Spleen (tissue), 11 donors: ENCODE results near the gene NBL1. TPM values are rescaled to one million over a fixed set of nuclear protein-coding genes. Genes with fewer than 3 reads are reported as not detected.

Experiments used
- DNase-seq: peaks from one replicate; pipeline ENCODE4 v3.0.0-alpha.2; 2020
- H3K27ac ChIP-seq, 8 donors: fragments of 200-600 bp; sonication (generic) in 7 of 8; 1 replicate in 4 of 8; 2 replicates in 4 of 8; pipeline versions ENCODE4 v1.5.0 to v1.8.0; 2016 to 2021; ENCODE audit warnings: inconsistent platforms in 4 of 8, mild to moderate bottlenecking in 4 of 8, moderate library complexity in 1 of 8
- H3K27me3 ChIP-seq, 7 donors: fragments of 200-600 bp; sonication (generic) in 6 of 7; replicated peaks in 1 of 7; 1 replicate in 4 of 7; 2 replicates in 3 of 7; pipeline versions ENCODE4 v1.5.0 to v1.8.0; 2016 to 2021; ENCODE audit warnings: inconsistent platforms in 3 of 7, mild to moderate bottlenecking in 1 of 7
- H3K36me3 ChIP-seq, 6 donors: fragments of 200-600 bp; sonication (generic) in 5 of 6; 1 replicate in 4 of 6; 2 replicates in 2 of 6; pipeline versions ENCODE4 v1.5.0 to v1.8.0; 2016 to 2021; ENCODE audit warnings: inconsistent platforms in 2 of 6
- H3K4me1 ChIP-seq, 6 donors: fragments of 200-600 bp; sonication (generic) in 5 of 6; 1 replicate in 3 of 6; 2 replicates in 3 of 6; pipeline versions ENCODE4 v1.5.0 to v1.8.0; 2016 to 2021; ENCODE audit warnings: inconsistent platforms in 3 of 6
- H3K4me3 ChIP-seq, 8 donors: fragments of 200-600 bp; sonication (generic) in 7 of 8; 1 replicate in 4 of 8; 2 replicates in 4 of 8; pipeline versions ENCODE4 v1.5.0 to v1.8.0; 2016 to 2021; ENCODE audit warnings: inconsistent platforms in 4 of 8, mild to moderate bottlenecking in 4 of 8, moderate library complexity in 2 of 8
- H3K9me3 ChIP-seq, 8 donors: fragments of 200-600 bp; sonication (generic) in 7 of 8; 1 replicate in 4 of 8; 2 replicates in 4 of 8; pipeline versions ENCODE4 v1.5.0 to v1.8.0; 2016 to 2021; ENCODE audit warnings: inconsistent platforms in 4 of 8
- CTCF ChIP-seq, 11 experiments: fragments of 200-600 bp in 7 of 11; fragments of 450-650 bp in 4 of 11; sonication (generic) in 4 of 11; IDR thresholded peaks in 8 of 11; conservative IDR thresholded peaks in 3 of 11; 1 replicate in 7 of 11; 2 replicates in 4 of 11; pipeline versions ENCODE4 v1.4.0 to v1.8.0; 2016 to 2021; ENCODE audit warnings: antibody characterized with exemption in 11 of 11, inconsistent platforms in 4 of 11, mild to moderate bottlenecking in 1 of 11
- POLR2A ChIP-seq, 3 donors: fragments of 450-650 bp; IDR thresholded peaks; one replicate each; pipeline ENCODE4 v1.5.1; 2017; ENCODE audit warnings: antibody characterized with exemption in 3 of 3, mild to moderate bottlenecking in 1 of 3
- POLR2AphosphoS5 ChIP-seq, 3 donors: sonication (generic); formaldehyde crosslinking; IDR thresholded peaks; one replicate each; pipeline ENCODE4 v1.5.1; 2017; ENCODE audit warnings: antibody characterized with exemption in 3 of 3
- WGBS, 5 donors: extraction: QIAGEN DNeasy Blood & Tissue Kit in 3 of 5; methylation state at CpG; one replicate each; pipeline versions ENCODE4 v1.1.5 to v1.1.7; 2013 to 2018; 5-methylcytosine and 5-hydroxymethylcytosine counted together
- intact Hi-C: fragments of 100-400 bp; cut with DNase I; formaldehyde crosslinking; loops from one replicate; pipeline ENCODE4 v1.15.0; 2023; ENCODE audit warnings: low total_unique reads
- polyA plus RNA-seq, 3 donors: library from polyadenylated mRNA; stranded (reverse); fragments of 200-250 nt; gene quantifications; one replicate each; pipeline ENCODE4 v1.2.1, GENCODE V29; 2013
- total RNA-seq, 7 donors: library from RNA; depleted of rRNA in 3 of 7; stranded (reverse); fragments of >200 nt in 3 of 7; fragmentation: NEBNext Ultra II Directional in 4 of 7; extraction: Animal tissue kit (Norgen Biotek cat#: 25700) in 4 of 7; gene quantifications; one replicate each; pipeline versions ENCODE4 v1.1.0 to v1.2.1, GENCODE V29; 2016 to 2021
- donor health status: healthy with polysubstance abuse.
- donor health status: DM: no; HTN: no; CAD: no; lungs with moderate emphysema.
- donor health status: DM: no; HTN: no; CAD: no.
- donor health status: Bipolar disorder and iron deficiency.
- donor health status: healthy.
- donor health status: DM: no; HTN: no; CAD: no.
- donor health status: DM: yes; HTN: yes; CAD: no.

The NBL1 gene
- total and polyA plus RNA-seq, 10 donors: 9.9 to 50.1 (median 17.6) TPM

- no peak overlapping the region for H3K4me3 ChIP-seq
- peaks cover 0 to 94% (median 40%) of the 10 kb centered on the region in 6 donors for H3K36me3 ChIP-seq
- TF ChIP-seq POLR2AphosphoS5 (IDR thresholded peaks at IDR 0.05): no peak
- no peak for TF ChIP-seq CTCF (IDR thresholded peaks at IDR 0.05 in 8 of 11, conservative IDR thresholded peaks at IDR 0.05 in 3 of 11)
- no peak for TF ChIP-seq POLR2A (IDR thresholded peaks at IDR 0.05)
- peak overlapping the region in 6 of 8 donors; percentile 20 to 73 (median 56) for H3K27ac ChIP-seq
- no peaks in the 10 kb centered on the region for H3K27me3 ChIP-seq
- 86 to 100% (median 95%) methylated on average over 1 of the region's 1 CpG for WGBS, 5 donors
- no peak for DNase-seq
- H3K9me3 ChIP-seq: peaks cover 0 to 28% (median 18%) of the 10 kb centered on the region in 8 donors
- intact Hi-C loops: no loop called here
- H3K4me1 ChIP-seq: peaks cover 0 to 20% (median 0%) of the 10 kb centered on the region in 6 donors
Observed at GRCh38 chr1:19687414-19687813, 43.3 kb downstream of the NBL1 start.

GRCh38 chr1:19688041-19688842 lies 44.1 kb downstream of the NBL1 start:
- peak overlapping the region in 7 of 8 donors; percentile 20 to 73 (median 53) for H3K27ac ChIP-seq
- H3K9me3 ChIP-seq: peaks cover 0 to 28% (median 18%) of the 10 kb centered on the region in 8 donors
- intact Hi-C loops: no loop called here
- 72 to 81% (median 77%) methylated on average over 18 to 19 of the region's 19 CpGs for whole genome bisulfite sequencing, 5 donors
- peaks cover 0 to 20% (median 0%) of the 10 kb centered on the region in 6 donors for H3K4me1 ChIP-seq
- no peaks in the 10 kb centered on the region for H3K27me3 ChIP-seq
- TF ChIP-seq POLR2A (IDR thresholded peaks at IDR 0.05) (no peak), POLR2AphosphoS5 (IDR thresholded peaks at IDR 0.05) (peak in 1 of 3 donors; percentile 33)
- peak; percentile 78 for DNase-seq
- peaks cover 0 to 94% (median 34%) of the 10 kb centered on the region in 6 donors for H3K36me3 ChIP-seq
- H3K4me3 ChIP-seq: no peak overlapping the region

DNA sequence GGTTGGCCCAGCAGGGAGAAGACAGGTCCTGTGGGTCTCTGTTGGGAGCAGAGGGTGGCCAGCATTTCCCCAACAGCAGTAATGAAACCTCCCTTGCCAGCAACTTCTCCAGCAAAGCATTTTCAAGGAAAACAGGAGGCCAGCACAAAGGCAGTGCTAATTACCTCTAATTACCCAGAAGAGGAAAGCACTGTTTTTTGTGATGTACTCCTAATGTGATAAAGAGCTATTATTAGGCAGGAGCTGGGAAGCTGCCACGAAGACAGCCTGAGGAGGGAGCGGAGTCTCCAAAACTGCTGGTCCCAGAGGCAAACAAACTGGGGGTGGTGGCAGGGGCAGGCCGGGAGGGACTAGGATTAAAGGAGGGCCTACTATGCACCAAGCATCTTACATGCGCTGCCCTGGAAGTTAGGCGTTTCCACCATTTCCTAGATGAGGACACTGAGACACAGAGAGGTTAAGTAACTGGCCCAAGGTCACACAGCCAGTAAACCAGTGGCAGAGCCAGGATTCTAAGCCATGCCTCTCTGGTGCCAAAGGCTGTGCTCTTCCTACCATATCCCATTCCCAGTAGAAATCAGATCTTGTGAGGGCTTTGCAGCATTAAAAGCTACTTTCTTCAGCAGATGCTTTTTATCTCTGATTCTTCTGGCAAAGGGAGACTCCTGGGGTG lies 45.1 kb downstream of the NBL1 start:
- Histone ChIP-seq H3K36me3 (peaks cover 0 to 100% (median 42%) of the 10 kb centered on the region in 6 donors), H3K9me3 (peaks cover 0 to 28% (median 18%) of the 10 kb centered on the region in 8 donors), H3K4me1 (peaks cover 0 to 20% (median 0%) of the 10 kb centered on the region in 6 donors), H3K4me3 (no peak overlapping the region), H3K27ac (peak overlapping the region in 4 of 8 donors; percentile 50 to 73 (median 62)), H3K27me3 (no peaks in the 10 kb centered on the region)
- TF ChIP-seq CTCF (IDR thresholded peaks at IDR 0.05 in 8 of 11, conservative IDR thresholded peaks at IDR 0.05 in 3 of 11) (no peak), POLR2A (IDR thresholded peaks at IDR 0.05) (no peak), POLR2AphosphoS5 (IDR thresholded peaks at IDR 0.05) (no peak)
- WGBS, 5 donors: 91 to 99% (median 92%) methylated on average over 5 of the region's 5 CpGs
- no peak for DNase-seq
- intact Hi-C loops: no loop called here

GRCh38 chr1:19689856-19690255 lies 45.7 kb downstream of the NBL1 start:
- Histone ChIP-seq H3K9me3 (peaks cover 0 to 28% (median 18%) of the 10 kb centered on the region in 8 donors), H3K36me3 (peaks cover 0 to 100% (median 49%) of the 10 kb centered on the region in 6 donors), H3K27me3 (no peaks in the 10 kb centered on the region), H3K4me1 (peaks cover 0 to 20% (median 0%) of the 10 kb centered on the region in 6 donors), H3K4me3 (no peak overlapping the region), H3K27ac (peak overlapping the region in 1 of 8 donors; percentile 13)
- 76 to 93% (median 90%) methylated on average over 3 of the region's 3 CpGs for WGBS, 5 donors
- intact Hi-C loops: no loop called here
- DNase-seq: no peak
- no peak for TF ChIP-seq CTCF (IDR thresholded peaks at IDR 0.05 in 8 of 11, conservative IDR thresholded peaks at IDR 0.05 in 3 of 11)
